IPS DF 19.7 (cell line): ENCODE results near the gene NUP62CL.
A peak's percentile ranks its signal among the peaks of the same experiment; 100 is the strongest.

Source experiments
- DNase-seq: peaks from one replicate; pipeline ENCODE4 v3.0.0-alpha.2; 2013; ENCODE audit warnings: low read depth, low spot score

NUP62CL gene

DNA sequence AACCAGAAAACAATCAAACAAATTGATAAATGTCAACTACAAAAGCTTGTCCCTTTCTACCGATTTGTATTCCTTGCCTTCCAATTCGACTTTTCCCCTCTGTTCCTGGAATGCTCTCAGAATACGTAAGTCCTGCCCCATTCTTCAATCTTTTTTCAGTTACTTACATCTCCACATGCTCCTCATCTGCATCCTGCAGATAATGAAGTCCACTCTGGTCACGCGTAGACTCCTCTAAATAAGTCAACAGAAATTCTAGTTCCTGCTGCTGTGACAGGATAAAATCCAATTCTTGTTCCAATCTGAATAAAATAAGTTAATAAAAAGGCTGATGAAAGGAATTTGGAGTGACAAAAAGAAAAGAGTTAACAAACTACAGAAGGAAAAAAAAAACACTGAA is 53.2 kb downstream of the NUP62CL start:
- no peak for DNase-seq

DNA sequence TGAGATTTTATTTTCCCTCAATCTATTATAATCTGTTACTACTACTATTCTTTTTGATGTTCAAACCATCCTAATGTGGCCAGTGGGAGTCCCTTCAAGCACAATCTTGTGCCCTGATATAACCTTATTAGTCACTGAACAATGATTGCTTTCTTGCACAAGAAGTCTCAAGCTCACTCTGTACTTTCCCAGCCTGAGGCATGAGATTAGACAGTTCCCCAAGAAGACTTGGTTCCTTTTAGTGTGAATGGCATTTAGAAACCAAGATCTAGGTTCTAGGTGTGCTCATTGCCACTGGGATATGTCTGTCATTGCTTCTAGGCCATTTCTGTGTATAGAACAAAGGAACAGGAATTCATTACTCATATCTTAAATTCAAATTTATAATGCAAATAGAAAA is 59.6 kb downstream of the NUP62CL start:
- no peak for DNase-seq

DNA sequence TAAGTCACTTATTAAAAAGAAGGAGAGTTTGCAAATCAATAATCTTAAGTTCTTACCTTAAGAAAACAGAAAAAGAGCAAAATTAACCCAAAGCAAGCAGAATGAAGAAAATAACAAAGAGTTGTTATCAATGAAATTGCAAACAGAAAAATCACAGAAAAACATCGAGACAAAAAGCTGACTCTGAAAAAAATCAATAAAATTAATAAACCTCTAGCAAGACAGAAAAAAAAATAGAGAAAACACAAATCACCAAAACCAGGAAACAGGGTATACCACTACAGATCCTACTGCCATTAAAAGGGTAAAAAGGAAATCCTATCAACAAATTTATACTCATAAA is 70.3 kb downstream of the NUP62CL start:
- DNase-seq, result no peak

DNA sequence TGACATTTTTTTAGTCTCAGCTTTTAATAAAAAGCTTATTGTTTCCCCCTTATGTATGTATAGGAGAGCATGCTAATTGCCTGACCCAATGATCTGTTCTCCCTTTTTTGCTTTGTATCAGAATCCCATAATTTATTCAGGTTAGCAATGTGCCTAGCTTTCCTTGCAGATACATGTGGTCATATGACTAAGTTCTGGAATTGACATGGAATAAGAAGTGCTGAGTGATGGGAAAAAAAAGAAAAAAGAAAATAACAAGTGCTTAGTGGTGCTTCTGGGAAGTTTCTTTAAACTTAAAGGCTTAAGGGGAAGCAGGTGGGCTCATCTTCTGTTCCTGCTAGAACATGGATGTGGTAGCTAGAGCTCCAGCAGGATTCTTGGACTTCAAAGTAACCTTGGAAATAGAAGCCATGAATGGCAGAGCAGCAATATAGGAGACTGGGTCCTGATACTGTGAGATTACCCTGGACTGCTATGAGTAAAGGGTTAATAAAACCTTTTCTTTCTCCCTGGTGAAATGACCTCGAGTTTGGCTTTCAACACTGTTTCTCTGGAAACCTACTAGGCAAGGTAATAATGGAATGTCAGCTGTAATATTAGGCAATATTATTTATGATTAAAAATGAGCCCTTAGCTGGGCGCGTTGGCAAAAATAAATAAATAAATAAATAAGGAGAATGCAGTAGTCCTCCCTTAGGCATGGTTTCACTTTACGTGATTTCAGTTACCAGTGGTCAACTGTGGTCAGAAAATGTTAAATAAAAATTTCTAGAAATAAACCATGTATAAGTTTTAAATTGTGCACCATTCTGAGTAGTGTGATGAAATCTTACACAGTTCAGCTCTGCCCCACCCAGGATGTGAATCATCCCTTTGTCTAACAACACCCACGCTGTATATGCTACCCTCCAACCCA is 70.9 kb downstream of the NUP62CL start:
- no peak for DNase-seq

DNA sequence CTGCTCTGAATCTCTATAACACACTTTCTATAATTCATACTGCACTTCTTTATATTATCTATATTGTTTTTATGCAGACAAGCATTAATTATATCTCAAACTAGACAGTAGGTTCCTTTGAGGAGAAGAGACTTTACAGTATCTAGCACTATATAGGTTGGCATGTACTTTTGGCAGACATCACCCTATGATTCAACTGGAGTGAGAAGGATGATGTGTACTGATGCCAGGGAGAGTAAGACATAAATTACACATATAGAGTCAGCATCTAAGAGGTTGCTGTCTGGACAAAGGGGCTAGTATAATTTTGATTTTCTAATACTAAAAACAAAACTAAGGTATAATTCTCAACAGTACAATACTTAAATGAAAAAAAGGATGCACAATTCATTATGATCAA is 82.5 kb downstream of the NUP62CL start:
- DNase-seq, result no peak

DNA sequence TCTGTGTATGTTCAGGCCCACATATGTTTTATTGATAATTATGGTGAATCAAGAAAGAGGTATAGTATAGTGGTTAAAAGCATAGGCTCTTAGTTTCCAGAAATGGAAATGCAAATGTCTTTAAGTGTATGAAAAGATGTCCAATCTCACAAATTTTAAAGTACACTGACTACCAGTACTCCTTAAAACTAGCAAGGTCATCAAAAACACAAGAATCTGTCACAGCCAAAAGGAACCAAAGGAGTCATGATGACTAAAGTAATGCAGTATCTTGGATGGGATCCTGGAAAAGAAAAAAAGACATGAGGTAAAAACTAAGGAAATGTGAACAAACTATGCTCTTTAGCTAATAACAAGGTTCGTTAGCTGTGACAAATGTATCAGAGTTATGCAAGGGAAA is 87.0 kb downstream of the NUP62CL start:
- no peak for DNase-seq

DNA sequence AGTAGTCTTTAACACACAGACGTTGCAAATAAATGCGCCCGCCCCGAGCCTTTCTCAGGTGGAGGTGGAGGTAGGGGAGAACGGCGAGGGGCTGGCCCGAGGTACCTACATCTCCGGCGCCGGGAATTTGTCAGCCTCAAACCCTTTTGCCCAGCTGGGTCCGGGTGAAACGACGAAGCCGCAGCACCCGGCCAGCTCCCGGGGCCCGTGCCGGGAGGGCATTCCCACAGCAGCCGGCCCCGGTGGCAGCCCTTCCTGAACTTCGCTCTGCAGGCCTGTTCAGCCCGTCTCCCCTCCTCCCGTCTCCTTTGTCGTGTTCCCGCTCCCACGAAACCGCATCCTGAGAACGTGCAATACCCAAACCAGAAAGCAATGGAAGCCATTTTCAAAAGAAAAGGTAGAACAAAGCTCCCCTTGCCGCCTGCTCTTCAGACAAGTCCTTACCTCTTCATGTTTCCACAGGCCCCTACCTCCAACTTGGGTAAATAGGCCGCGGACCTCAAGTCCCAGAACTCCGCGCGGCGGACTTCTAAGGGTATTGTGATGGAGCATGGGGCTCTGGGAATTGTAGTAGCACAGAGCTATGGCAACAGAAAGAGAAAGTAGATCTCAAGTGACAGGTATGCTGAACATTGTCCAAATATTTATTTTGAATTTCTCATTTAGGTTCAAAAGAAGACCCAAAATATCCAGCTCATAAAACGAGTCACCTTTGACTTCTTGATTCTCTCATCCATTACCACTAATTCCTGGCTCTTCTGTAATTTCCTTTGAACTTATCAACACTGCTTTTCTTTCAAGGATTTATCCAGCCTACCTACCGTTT is 87.7 kb downstream of the NUP62CL start, which contains the start of gene RBM41:
RBM41 (minus strand) TSS at position 501 of the 826 bp plus-strand sequence; CDS start at position 452, 49 bp downstream.
- DNase-seq, result peak; percentile 15

DNA sequence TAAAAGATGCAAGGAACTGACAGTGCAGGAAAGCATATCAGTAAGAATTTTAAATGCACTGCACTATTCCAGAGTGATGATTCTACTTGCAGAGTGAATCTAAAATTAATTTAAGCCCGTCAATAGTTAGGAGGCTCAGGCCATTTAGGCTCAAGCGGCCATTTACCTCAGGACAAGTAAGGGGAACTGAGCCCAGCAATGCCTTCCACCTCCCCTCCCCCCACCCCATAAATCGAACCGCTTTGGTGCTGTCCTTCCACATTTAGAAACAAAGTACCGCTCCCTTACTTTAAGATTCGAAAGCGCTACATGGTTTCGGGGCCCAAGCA is 88.3 kb downstream of the NUP62CL start:
- no peak for DNase-seq

DNA sequence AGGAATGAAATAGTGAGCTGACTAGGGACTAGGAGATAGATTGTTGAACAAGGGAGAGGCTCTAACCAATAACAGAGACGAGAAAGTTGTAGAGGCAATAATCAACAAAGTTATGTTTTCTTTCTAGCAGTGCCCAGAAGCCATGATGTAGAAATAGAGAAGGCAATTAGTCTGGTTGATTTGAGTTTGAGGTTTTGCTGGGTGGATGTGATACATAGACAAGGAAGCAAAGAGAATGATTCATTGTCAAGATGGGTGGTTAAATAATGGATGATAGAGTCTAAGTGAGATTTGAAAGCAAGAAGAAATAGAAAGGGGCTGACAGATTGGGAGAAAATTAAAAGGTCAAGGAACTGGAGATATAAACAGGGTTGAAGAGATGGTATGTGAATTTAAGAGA is 98.8 kb downstream of the NUP62CL start:
- DNase-seq, result no peak

DNA sequence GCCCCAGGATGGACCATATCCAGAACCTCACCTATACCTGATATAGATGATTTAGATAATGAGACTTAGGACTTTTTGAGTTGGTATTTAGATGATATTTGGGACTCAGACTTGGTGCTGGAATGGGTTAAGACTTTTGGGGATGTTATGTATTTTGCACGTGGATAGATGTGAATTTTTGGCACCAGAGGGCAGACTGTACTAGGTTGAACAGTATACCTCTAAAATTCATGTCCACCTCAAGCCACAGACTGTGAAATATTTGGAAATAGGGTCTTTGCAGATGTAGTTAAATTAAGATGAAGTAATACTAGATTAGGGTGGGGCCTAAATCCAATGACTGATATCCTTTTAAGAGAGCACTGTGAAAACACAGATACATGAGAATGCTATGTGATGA is 103.3 kb downstream of the NUP62CL start:
- no peak for DNase-seq

DNA sequence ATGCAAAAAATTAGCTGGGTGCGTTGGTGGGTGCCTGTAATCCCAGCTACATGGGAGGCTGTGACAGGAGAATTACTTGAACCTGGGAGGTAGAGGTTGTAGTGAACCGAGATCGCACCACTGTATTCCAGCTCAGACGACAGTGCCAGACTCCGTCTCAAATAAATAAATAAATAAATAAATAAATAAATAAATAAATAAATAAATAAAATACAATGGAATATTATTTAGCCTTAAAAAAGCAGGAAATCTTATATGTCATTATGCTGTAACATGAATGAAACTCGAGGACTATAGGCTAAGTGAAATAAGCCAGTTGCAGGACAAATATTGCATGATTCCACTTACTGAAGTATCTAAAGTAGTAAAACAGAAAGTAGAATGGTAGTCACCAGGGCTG is 130.1 kb downstream of the NUP62CL start:
- no peak for DNase-seq
